ENCODE data around the gene CYB5R2.

CYB5R2 gene

GRCh38 chr11:7648264-7648663, 25.0 kb downstream of the CYB5R2 start:
- no peak for TF ChIP-seq CTCF (IDR thresholded peaks at IDR 0.05; ENCODE audit: borderline replicate concordance, insufficient read depth, low read depth, low read length)
- no peak overlapping the region for H3K4me3 ChIP-seq (ENCODE audit: low read depth, low read length)

GRCh38 chr11:7646866-7647265, 26.4 kb downstream of the CYB5R2 start:
- no peak for TF ChIP-seq CTCF (IDR thresholded peaks at IDR 0.05; ENCODE audit: borderline replicate concordance, insufficient read depth, low read depth, low read length)
- H3K4me3 ChIP-seq (ENCODE audit: low read depth, low read length): no peak overlapping the region

- TF ChIP-seq CTCF (IDR thresholded peaks at IDR 0.05; ENCODE audit: borderline replicate concordance, insufficient read depth, low read depth, low read length): no peak
- no peak overlapping the region for H3K4me3 ChIP-seq (ENCODE audit: low read depth, low read length)
Measured at GRCh38 chr11:7645206-7645605, 28.1 kb downstream of the CYB5R2 start.

- no peak for TF ChIP-seq CTCF (IDR thresholded peaks at IDR 0.05; ENCODE audit: borderline replicate concordance, insufficient read depth, low read depth, low read length)
- H3K4me3 ChIP-seq (ENCODE audit: low read depth, low read length): no peak overlapping the region
Measured at GRCh38 chr11:7643314-7643713, 30.0 kb downstream of the CYB5R2 start.

- no peak for TF ChIP-seq CTCF (IDR thresholded peaks at IDR 0.05; ENCODE audit: borderline replicate concordance, insufficient read depth, low read depth, low read length)
- H3K4me3 ChIP-seq (ENCODE audit: low read depth, low read length): no peak overlapping the region
Measured at GRCh38 chr11:7642747-7643146, 30.6 kb downstream of the CYB5R2 start.

GRCh38 chr11:7640816-7641215, 32.5 kb downstream of the CYB5R2 start:
- H3K4me3 ChIP-seq (ENCODE audit: low read depth, low read length): no peak overlapping the region
- TF ChIP-seq CTCF (IDR thresholded peaks at IDR 0.05; ENCODE audit: borderline replicate concordance, insufficient read depth, low read depth, low read length): no peak

GRCh38 chr11:7639643-7640025, 33.7 kb downstream of the CYB5R2 start:
- no peak overlapping the region for H3K4me3 ChIP-seq (ENCODE audit: low read depth, low read length)
- TF ChIP-seq CTCF (IDR thresholded peaks at IDR 0.05; ENCODE audit: borderline replicate concordance, insufficient read depth, low read depth, low read length): no peak
